Effector memory CD8-positive, alpha-beta T cell (primary cell): ENCODE data around the gene SOS2.
"Not testable (repeated sequence)": the region's sequence is repeated elsewhere in the genome, so short reads cannot be mapped to it uniquely, and the experiment has no call there.

Experiments used
- ATAC-seq: fragments of 150-1000 bp; cut with Tn5 transposase; replicated peaks from 2 replicates; pipeline ENCODE4 v1.10.0; 2021; ENCODE audit warnings: mild to moderate bottlenecking, moderate library complexity
- DNase-seq, 3 experiments: peaks; one replicate each; pipeline ENCODE4 v3.0.0; 2021
- H3K27ac Mint-ChIP-seq, 2 donors: one replicate each; pipeline ENCODE4 v1.8.0; 2022; ENCODE audit warnings: mild to moderate bottlenecking in 2 of 2, mixed read lengths in 2 of 2, moderate library complexity in 2 of 2
- H3K27me3 Mint-ChIP-seq, 2 donors: one replicate each; pipeline ENCODE4 v1.8.0; 2022; ENCODE audit warnings: mixed read lengths in 2 of 2
- H3K36me3 Mint-ChIP-seq: one replicate; pipeline ENCODE4 v1.8.0; 2022; ENCODE audit warnings: mild to moderate bottlenecking, moderate library complexity, mixed read lengths; ENCODE audit not compliant: insufficient read depth
- H3K4me1 Mint-ChIP-seq, 2 donors: one replicate each; pipeline ENCODE4 v1.8.0; 2022; ENCODE audit warnings: low read depth in 2 of 2, mixed read lengths in 2 of 2
- H3K4me3 Mint-ChIP-seq, 2 donors: one replicate each; pipeline ENCODE4 v1.8.0; 2022; ENCODE audit warnings: mild to moderate bottlenecking in 2 of 2, mixed read lengths in 2 of 2, moderate library complexity in 2 of 2
- H3K9me3 Mint-ChIP-seq, 2 donors: one replicate each; pipeline ENCODE4 v1.8.0; 2022; ENCODE audit warnings: mixed read lengths in 2 of 2

The SOS2 gene

DNA sequence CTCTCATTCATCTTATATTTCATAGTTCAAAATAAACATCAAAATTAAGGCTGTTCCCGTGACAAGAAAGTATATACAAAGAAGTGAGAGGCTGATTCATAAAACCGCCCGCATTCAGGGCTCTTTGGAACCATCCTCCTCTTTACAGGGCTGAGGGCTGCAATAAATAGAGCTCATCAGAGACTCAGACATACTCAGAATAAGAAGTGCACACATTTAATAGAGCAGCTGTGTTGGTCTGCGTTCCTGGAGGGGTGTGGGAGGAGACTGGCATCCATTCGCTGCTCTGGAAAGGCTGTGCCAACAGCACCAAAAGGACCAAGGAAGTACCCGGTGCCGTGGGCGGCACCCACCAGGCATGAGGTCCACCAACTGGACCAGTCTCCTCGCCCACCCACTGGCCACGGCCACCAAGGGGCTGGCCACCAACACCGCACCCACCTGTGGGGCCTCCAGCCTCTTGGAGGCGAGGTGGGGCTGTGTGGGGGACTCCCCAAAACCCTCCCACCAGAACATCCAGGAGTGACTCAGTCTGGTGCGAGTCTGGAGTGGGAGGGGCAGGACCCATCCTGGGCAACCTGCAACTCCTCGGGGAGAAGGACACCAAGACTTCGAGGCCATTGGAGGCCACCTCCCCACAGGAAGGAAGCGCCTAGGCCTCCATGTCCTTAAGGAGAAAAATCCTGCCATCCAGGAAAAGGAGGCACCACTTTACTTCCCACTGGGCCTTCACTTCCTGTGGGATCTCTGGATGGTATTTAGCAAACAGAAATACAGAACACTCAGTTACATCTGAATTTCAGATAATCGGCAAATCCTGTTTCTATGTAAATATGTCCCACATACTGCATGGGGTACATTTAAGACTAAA, 147.7 kb downstream of the SOS2 start:
- H3K4me1 Mint-ChIP-seq, result peaks cover 52 to 62% of the 10 kb centered on the region in 2 donors
- H3K27me3 Mint-ChIP-seq, result no peaks in the 10 kb centered on the region
- peaks cover 28% of the 10 kb centered on the region for H3K36me3 Mint-ChIP-seq
- ATAC-seq, result peak; percentile 29
- peak overlapping the region; percentile 52 to 63 for H3K4me3 Mint-ChIP-seq
- no peaks in the 10 kb centered on the region for H3K9me3 Mint-ChIP-seq
- H3K27ac Mint-ChIP-seq, result peak overlapping the region; percentile 88 to 96
- DNase-seq, result peak; percentile 22 to 35 (median 31)

GRCh38 chr14:50082784-50083466, 148.5 kb downstream of the SOS2 start:
- peak; percentile 80 to 81 (median 81) for DNase-seq
- H3K27me3 Mint-ChIP-seq, result no peaks in the 10 kb centered on the region
- H3K36me3 Mint-ChIP-seq, result peaks cover 28% of the 10 kb centered on the region
- H3K27ac Mint-ChIP-seq, result peak overlapping the region; percentile 88 to 96
- peak; percentile 79 for ATAC-seq
- peak overlapping the region; percentile 46 to 52 for H3K4me3 Mint-ChIP-seq
- H3K9me3 Mint-ChIP-seq, result no peaks in the 10 kb centered on the region
- peaks cover 48 to 59% of the 10 kb centered on the region in 2 donors for H3K4me1 Mint-ChIP-seq

DNA sequence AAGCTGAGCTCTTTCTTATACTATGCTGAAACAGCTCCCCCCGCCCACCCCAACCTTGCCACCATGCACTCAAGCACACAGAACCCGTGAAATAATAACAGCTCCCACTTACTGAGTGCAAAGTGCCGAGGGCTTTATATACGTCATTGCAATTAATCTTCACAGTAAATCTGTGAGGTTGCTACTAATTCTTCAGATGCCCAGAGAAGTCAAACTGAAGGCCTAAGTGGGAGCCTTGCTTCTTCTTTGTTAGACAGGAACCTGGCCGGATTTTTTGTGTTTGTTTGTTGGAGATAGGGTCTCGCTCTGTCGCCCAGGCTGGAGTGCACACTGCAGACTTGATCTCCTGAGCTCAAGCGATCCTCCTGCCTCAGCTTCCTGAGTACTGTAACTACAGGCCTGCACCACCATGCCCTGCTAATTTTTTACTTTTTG, 149.1 kb downstream of the SOS2 start:
- Mint-ChIP-seq H3K27ac (peak overlapping the region; percentile 88 to 96), H3K9me3 (no peaks in the 10 kb centered on the region), H3K4me3 (peak overlapping the region; percentile 46 to 52), H3K27me3 (no peaks in the 10 kb centered on the region), H3K4me1 (peaks cover 42 to 56% of the 10 kb centered on the region in 2 donors), H3K36me3 (peaks cover 28% of the 10 kb centered on the region)
- DNase-seq (peak; percentile 69 to 77 (median 73)), ATAC-seq (peak; percentile 66)

DNA sequence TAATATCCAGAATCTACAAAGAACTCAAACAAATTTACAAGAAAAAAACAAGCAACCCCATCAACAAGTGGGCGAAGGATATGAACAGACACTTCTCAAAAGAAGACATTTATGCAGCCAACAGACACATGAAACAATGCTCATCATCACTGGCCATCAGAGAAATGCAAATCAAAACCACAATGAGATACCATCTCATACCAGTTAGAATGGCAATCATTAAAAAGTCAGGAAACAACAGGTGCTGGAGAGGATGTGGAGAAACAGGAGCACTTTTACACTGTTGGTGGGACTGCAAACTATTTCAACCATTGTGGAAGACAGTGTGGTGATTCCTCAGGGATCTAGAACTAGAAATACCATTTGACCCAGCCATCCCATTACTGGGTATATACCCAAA, 152.3 kb downstream of the SOS2 start:
- peaks cover 29 to 43% of the 10 kb centered on the region in 2 donors for H3K4me1 Mint-ChIP-seq
- not testable (repeated sequence) for ATAC-seq, H3K4me3 Mint-ChIP-seq, DNase-seq, H3K27me3 Mint-ChIP-seq, H3K9me3 Mint-ChIP-seq
- peaks cover 15% of the 10 kb centered on the region for H3K36me3 Mint-ChIP-seq
- H3K27ac Mint-ChIP-seq, result peak overlapping the region in 1 of 2 donors; percentile 19

GRCh38 chr14:50073663-50074062, 157.7 kb downstream of the SOS2 start:
- not testable (repeated sequence) for H3K27ac Mint-ChIP-seq, H3K4me3 Mint-ChIP-seq, ATAC-seq, DNase-seq, H3K27me3 Mint-ChIP-seq, H3K9me3 Mint-ChIP-seq, H3K36me3 Mint-ChIP-seq
- peaks cover 8 to 33% of the 10 kb centered on the region in 2 donors for H3K4me1 Mint-ChIP-seq

GRCh38 chr14:50072395-50072794, 159.0 kb downstream of the SOS2 start:
- Mint-ChIP-seq H3K4me1 (peaks cover 9 to 28% of the 10 kb centered on the region in 2 donors), H3K27me3 (no peaks in the 10 kb centered on the region), H3K27ac (no peak overlapping the region), H3K36me3 (no peaks in the 10 kb centered on the region), H3K4me3 (no peak overlapping the region), H3K9me3 (no peaks in the 10 kb centered on the region)
- ATAC-seq (no peak), DNase-seq (no peak)

DNA sequence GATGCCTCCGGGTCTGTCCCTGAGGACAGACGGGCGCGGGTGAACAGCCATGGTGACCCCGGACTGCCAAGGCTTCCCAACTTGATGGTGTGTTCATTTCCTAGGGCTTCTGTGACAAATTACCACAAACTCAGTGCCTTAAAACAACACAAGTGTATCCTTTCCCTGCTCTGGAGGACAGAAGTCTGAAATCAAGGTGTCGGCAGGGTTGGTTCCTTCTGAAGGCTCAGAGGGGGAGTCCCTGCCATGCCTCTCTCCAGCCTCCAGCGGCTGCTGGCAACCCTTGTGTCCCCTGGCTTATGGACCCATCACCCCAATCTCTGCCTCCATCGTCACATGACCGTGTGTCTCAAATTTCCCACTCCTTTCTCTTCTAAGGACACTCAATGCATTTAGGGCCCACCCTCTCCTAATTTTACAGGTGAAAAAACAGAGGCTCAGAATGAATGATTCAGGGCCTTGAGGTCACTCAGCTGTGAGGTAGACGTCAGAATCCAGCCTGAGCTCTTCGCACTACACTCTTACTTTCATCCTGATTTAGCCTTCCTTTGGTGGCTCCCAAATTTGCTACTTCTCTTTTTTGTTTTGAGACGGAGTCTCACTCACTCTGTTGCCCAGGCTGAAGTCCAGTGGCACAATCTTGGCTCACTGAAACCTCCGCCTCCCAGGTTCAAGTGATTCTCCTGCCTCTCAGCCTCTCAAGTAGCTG, 160.4 kb downstream of the SOS2 start:
- DNase-seq, result no peak
- Mint-ChIP-seq H3K4me1 (peaks cover 3 to 28% of the 10 kb centered on the region in 2 donors), H3K9me3 (no peaks in the 10 kb centered on the region), H3K27ac (peak overlapping the region; percentile 63 to 87), H3K4me3 (no peak overlapping the region), H3K36me3 (peaks cover 1% of the 10 kb centered on the region), H3K27me3 (no peaks in the 10 kb centered on the region)
- ATAC-seq, result no peak

DNA sequence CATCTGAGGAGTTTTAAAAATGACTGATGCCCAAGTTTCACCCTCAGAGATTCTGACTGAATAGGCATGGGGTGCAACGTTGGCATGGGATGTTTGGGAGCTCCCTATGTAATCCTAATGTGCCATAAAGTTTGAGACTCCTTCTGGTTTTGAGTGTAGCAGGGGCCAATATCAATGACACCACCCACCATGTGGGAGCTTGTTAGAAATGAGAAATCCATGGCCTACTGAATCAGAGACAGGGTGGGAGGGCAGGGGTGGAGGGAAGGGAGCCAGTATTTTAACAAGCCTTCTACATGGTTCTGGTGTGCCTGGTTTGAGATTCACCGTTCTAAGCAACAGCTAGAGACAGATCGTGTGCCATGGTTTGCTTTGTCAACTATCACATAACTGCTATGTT, 161.1 kb downstream of the SOS2 start:
- ATAC-seq, result no peak
- no peak overlapping the region for H3K27ac Mint-ChIP-seq
- peaks cover 10 to 34% of the 10 kb centered on the region in 2 donors for H3K4me1 Mint-ChIP-seq
- no peak overlapping the region for H3K4me3 Mint-ChIP-seq
- H3K36me3 Mint-ChIP-seq, result peaks cover 2% of the 10 kb centered on the region
- no peaks in the 10 kb centered on the region for H3K27me3 Mint-ChIP-seq
- DNase-seq, result no peak
- H3K9me3 Mint-ChIP-seq, result no peaks in the 10 kb centered on the region

- Mint-ChIP-seq H3K4me3 (no peak overlapping the region), H3K4me1 (peaks cover 18 to 39% of the 10 kb centered on the region in 2 donors), H3K27ac (no peak overlapping the region), H3K27me3 (no peaks in the 10 kb centered on the region), H3K9me3 (no peaks in the 10 kb centered on the region), H3K36me3 (peaks cover 2% of the 10 kb centered on the region)
- no peak for DNase-seq
- ATAC-seq, result no peak
These were observed 162.1 kb downstream of the SOS2 start for GRCh38 chr14:50069325-50069724.

GRCh38 chr14:50068496-50068895, 162.9 kb downstream of the SOS2 start:
- DNase-seq (no peak), ATAC-seq (no peak)
- no peak overlapping the region for H3K4me3 Mint-ChIP-seq
- no peaks in the 10 kb centered on the region for H3K9me3 Mint-ChIP-seq
- H3K36me3 Mint-ChIP-seq, result peaks cover 2% of the 10 kb centered on the region
- peaks cover 25 to 48% of the 10 kb centered on the region in 2 donors for H3K4me1 Mint-ChIP-seq
- H3K27ac Mint-ChIP-seq, result peak overlapping the region in 1 of 2 donors; percentile 13
- H3K27me3 Mint-ChIP-seq, result no peaks in the 10 kb centered on the region

DNA sequence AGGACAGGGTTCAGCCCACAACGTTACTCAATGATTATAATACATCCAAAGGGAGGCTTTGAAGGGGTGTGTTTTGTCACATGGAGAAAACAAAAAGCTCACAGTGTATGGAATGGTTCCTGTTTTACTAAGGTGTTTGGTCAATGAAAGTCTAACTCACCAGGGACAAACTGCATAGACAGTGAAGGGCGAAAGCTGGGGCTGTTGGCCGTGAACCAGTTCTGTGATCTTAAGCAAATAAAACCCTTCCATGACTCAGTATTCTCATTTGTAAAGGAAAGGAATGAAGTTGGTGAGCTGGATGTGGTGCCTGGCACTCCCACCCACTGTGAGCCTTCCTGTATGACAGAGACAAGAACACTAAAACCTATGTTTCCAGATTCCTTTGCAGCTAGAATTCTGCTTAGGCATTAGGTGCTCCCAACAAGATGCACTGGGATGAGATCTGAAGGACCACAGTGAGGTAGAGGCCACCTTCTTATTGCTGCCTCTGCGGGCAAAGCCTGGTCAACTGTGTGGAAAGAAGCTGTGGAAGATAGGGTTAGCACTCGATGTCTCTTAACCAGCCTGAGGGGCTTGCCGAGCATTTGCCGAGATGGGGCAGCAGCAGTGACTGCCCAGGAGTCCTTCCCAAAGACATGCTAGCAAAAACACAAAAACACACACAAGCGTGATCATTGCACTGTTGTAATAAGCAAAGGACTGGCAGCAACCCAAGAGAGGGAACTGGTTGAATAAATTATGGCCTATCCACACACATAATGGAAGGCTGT, 163.5 kb downstream of the SOS2 start:
- H3K4me3 Mint-ChIP-seq, result no peak overlapping the region
- H3K4me1 Mint-ChIP-seq, result peaks cover 30 to 50% of the 10 kb centered on the region in 2 donors
- peaks cover 2% of the 10 kb centered on the region for H3K36me3 Mint-ChIP-seq
- H3K27ac Mint-ChIP-seq, result peak overlapping the region in 1 of 2 donors; percentile 13
- ATAC-seq (no peak), DNase-seq (no peak)
- H3K27me3 Mint-ChIP-seq, result no peaks in the 10 kb centered on the region
- H3K9me3 Mint-ChIP-seq, result no peaks in the 10 kb centered on the region
